Natural killer cell (primary cell): Measurements from ENCODE around the gene ST13. TPM values are rescaled to one million over a fixed set of nuclear protein-coding genes. Genes with fewer than 3 reads are reported as not detected.

ENCODE experiments used
- ATAC-seq, 3 donors: fragments of 150-1000 bp in 2 of 3; fragments of 200-7000 bp in 1 of 3; cut with Tn5 transposase; 1 replicate in 1 of 3; 2 replicates in 2 of 3; pipeline ENCODE4 v1.10.0; 2021; ENCODE audit warnings: mild to moderate bottlenecking in 2 of 3, moderate library complexity in 2 of 3
- DNase-seq, 2 donors: peaks; one replicate each; pipeline versions ENCODE4 v3.0.0 to v3.0.0-alpha.2; 2013 to 2021; ENCODE audit warnings: mixed read lengths in 1 of 2
- H3K27ac ChIP-seq: one replicate; pipeline ENCODE4 v1.5.1; 2013; ENCODE audit warnings: mild to moderate bottlenecking, low read length
- H3K27me3 ChIP-seq: one replicate; pipeline ENCODE4 v1.6.1; 2013; ENCODE audit warnings: low read length; ENCODE audit not compliant: control insufficient read depth, insufficient read depth
- H3K36me3 ChIP-seq: one replicate; pipeline ENCODE4 v1.6.1; 2013; ENCODE audit warnings: low read length; ENCODE audit not compliant: control insufficient read depth, insufficient read depth
- H3K4me1 ChIP-seq: one replicate; pipeline ENCODE4 v1.6.1; 2013; ENCODE audit warnings: low read length; ENCODE audit not compliant: control insufficient read depth, insufficient read depth
- H3K4me3 ChIP-seq: one replicate; pipeline ENCODE4 v1.5.1; 2013; ENCODE audit warnings: low read length
- H3K9me3 ChIP-seq: one replicate; pipeline ENCODE4 v1.6.1; 2013; ENCODE audit warnings: low read length; ENCODE audit not compliant: control insufficient read depth, insufficient read depth
- H3K27ac Mint-ChIP-seq, 2 donors: one replicate each; pipeline ENCODE4 v1.8.0; 2022; ENCODE audit warnings: mild to moderate bottlenecking in 2 of 2, mixed read lengths in 2 of 2, moderate library complexity in 1 of 2
- H3K27me3 Mint-ChIP-seq, 2 donors: one replicate each; pipeline ENCODE4 v1.8.0; 2022; ENCODE audit warnings: low read depth in 2 of 2, mixed read lengths in 2 of 2
- H3K36me3 Mint-ChIP-seq: one replicate; pipeline ENCODE4 v1.8.0; 2022; ENCODE audit warnings: mixed read lengths
- H3K4me1 Mint-ChIP-seq, 2 donors: one replicate each; pipeline ENCODE4 v1.8.0; 2022; ENCODE audit warnings: mixed read lengths in 2 of 2
- H3K4me3 Mint-ChIP-seq: one replicate; pipeline ENCODE4 v1.8.0; 2022; ENCODE audit warnings: mild to moderate bottlenecking, moderate library complexity, mixed read lengths
- H3K9me3 Mint-ChIP-seq, 2 donors: one replicate each; pipeline ENCODE4 v1.8.0; 2022; ENCODE audit warnings: mixed read lengths in 2 of 2
- CTCF ChIP-seq: fragments of 200-600 bp; IDR thresholded peaks from one replicate; pipeline ENCODE4 v1.8.0; 2022; ENCODE audit warnings: antibody characterized with exemption
- WGBS: methylation state at CpG from one replicate; pipeline ENCODE4 v1.1.7; 2013; ENCODE audit warnings: missing lambda C conversion rate; ENCODE audit not compliant: insufficient coverage; 5-methylcytosine and 5-hydroxymethylcytosine counted together
- intact Hi-C: fragments of 100-400 bp; cut with micrococcal nuclease; formaldehyde crosslinking; loops from one replicate; pipeline ENCODE4 v1.14.2; 2022
- total RNA-seq, 4 donors: library from RNA; stranded (reverse); fragments of 120-200 nt in 1 of 4; gene quantifications; one replicate each; pipeline versions ENCODE4 v1.2.3 to v1.2.4, GENCODE V29; 2013 to 2022

ST13 gene
- total RNA-seq, 3 donors from 2014 or later (not counting 1 experiment from before 2014, with no cell fraction given) = 72.2 to 81.9 (median 77.5) TPM

- ATAC-seq (no peak), DNase-seq (no peak)
- Histone ChIP-seq H3K9me3 (no peaks in the 10 kb centered on the region), H3K4me3 (no peak overlapping the region), H3K36me3 (peaks cover 11% of the 10 kb centered on the region), H3K27me3 (no peaks in the 10 kb centered on the region), H3K27ac (no peak overlapping the region), H3K4me1 (no peaks in the 10 kb centered on the region)
- intact Hi-C loops = no loop called here
- TF ChIP-seq CTCF = no peak
- Mint-ChIP-seq H3K4me1 (peaks cover 0 to 4% of the 10 kb centered on the region in 2 donors), H3K27me3 (no peaks in the 10 kb centered on the region), H3K36me3 (no peaks in the 10 kb centered on the region), H3K9me3 (no peaks in the 10 kb centered on the region), H3K27ac (no peak overlapping the region), H3K4me3 (no peak overlapping the region)
- no CpG with 5 or more reads among the region's 2 CpGs for WGBS
Observed at GRCh38 chr22:40867109-40867508, 10.7 kb upstream of the ST13 start.

- no peak overlapping the region for H3K27ac ChIP-seq
- ATAC-seq = no peak
- intact Hi-C loops = no loop called here
- WGBS = 100% methylated on average over 2 of the region's 2 CpGs
- H3K4me3 ChIP-seq = no peak overlapping the region
- H3K9me3 ChIP-seq = no peaks in the 10 kb centered on the region
- DNase-seq = no peak
- no peak overlapping the region for H3K27ac Mint-ChIP-seq
- H3K9me3 Mint-ChIP-seq = no peaks in the 10 kb centered on the region
- no peaks in the 10 kb centered on the region for H3K27me3 Mint-ChIP-seq
- no peaks in the 10 kb centered on the region for H3K36me3 Mint-ChIP-seq
- H3K27me3 ChIP-seq = no peaks in the 10 kb centered on the region
- TF ChIP-seq CTCF = no peak
- no peak overlapping the region for H3K4me3 Mint-ChIP-seq
- H3K36me3 ChIP-seq = no peaks in the 10 kb centered on the region
- peaks cover 2 to 7% of the 10 kb centered on the region in 2 donors for H3K4me1 Mint-ChIP-seq
- H3K4me1 ChIP-seq = peaks cover 4% of the 10 kb centered on the region
Observed at GRCh38 chr22:40862537-40862936, 6.1 kb upstream of the ST13 start.

DNA sequence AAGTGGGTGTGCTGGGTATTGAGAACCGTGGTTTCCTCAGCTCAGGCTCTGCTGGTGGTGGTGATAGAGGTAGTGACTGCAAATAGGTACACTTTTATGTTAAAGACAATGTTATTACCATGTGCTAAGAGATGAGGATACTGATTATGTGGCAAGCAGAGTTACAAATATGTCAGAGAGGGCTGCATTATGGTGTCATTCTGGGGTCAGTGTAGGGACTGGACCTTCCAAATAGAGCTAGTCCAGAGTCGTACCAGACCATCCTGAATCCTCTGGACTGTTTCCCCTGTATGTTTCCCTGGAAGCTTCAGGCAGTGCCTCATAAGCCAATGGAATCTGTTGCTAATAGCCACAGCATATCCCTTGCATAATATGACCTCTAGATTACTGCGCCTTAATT, 5.6 kb upstream of the ST13 start, which contains the start of gene DNAJB7:
DNAJB7 (minus strand) TSS at position 101 of the 400 bp plus-strand sequence. CDS start 119 bp downstream, outside the sequence.
- Mint-ChIP-seq H3K27ac (peak within 1 kb of the TSS in 1 of 2 donors; percentile 39), H3K4me1 (peaks cover 7 to 12% of the 10 kb centered on the region in 2 donors), H3K36me3 (no peaks in the 10 kb centered on the region), H3K27me3 (no peaks in the 10 kb centered on the region), H3K4me3 (no peak within 1 kb of the TSS), H3K9me3 (no peaks in the 10 kb centered on the region)
- 96% methylated on average over 3 of the region's 3 CpGs for WGBS
- Histone ChIP-seq H3K9me3 (no peaks in the 10 kb centered on the region), H3K27me3 (no peaks in the 10 kb centered on the region), H3K4me3 (no peak within 1 kb of the TSS), H3K36me3 (no peaks in the 10 kb centered on the region), H3K4me1 (peaks cover 9% of the 10 kb centered on the region), H3K27ac (no peak within 1 kb of the TSS)
- TF ChIP-seq CTCF = no peak
- DNase-seq (no peak), ATAC-seq (no peak)
- intact Hi-C loops = no loop called here

DNA sequence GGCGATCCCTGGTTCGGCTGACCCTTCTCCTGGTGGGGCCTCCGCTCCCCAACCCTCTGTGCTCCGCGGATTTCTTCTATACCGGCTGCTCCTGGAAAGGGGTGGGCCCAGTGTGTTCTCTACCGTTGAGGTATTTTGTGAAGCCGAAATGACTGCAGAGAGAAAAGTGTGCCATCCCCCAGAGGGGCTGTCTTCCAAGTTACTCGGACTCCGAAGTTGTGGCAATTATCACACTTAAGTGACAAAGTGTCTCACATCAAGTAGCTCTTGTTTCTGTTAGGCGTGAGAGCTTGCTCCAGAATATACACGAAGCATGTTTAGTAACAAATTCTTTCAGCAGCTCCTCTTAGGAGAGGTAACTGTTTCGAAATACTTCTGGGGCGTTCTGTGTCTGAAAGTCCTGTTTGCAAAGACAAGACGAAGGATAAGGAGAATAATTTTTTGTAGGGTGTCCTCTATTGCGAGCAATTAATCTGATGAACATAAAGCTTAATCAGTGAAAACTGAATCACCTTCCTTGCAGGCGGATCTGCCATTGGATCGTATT, 943 bp upstream of the ST13 start:
- peak in 1 of 3 donors; percentile 0 for ATAC-seq
- intact Hi-C loops = loop anchor here (2.0 to 5.0 kb wide), 2 partner anchors 39 to 235 kb away; partner anchors contain the start of genes EP300 and SLC25A17
- no peaks in the 10 kb centered on the region for H3K36me3 Mint-ChIP-seq
- H3K9me3 Mint-ChIP-seq = no peaks in the 10 kb centered on the region
- H3K27ac Mint-ChIP-seq = peak overlapping the region; percentile 99 to 100
- Histone ChIP-seq H3K4me3 (peak overlapping the region; percentile 78), H3K4me1 (peaks cover 14% of the 10 kb centered on the region), H3K27me3 (no peaks in the 10 kb centered on the region), H3K36me3 (peaks cover 3% of the 10 kb centered on the region), H3K9me3 (no peaks in the 10 kb centered on the region), H3K27ac (peak overlapping the region; percentile 93)
- TF ChIP-seq CTCF = no peak
- WGBS = 8% methylated on average over 18 of the region's 18 CpGs
- H3K4me3 Mint-ChIP-seq = peak overlapping the region; percentile 98
- H3K27me3 Mint-ChIP-seq = no peaks in the 10 kb centered on the region
- no peak for DNase-seq
- peaks cover 23 to 34% of the 10 kb centered on the region in 2 donors for H3K4me1 Mint-ChIP-seq
